ENCODE measurements around the gene CARNS1. TPM values are rescaled to one million over a fixed set of nuclear protein-coding genes. Genes with fewer than 3 reads are reported as not detected.

CARNS1 gene
- polyA plus RNA-seq, 1 donor from 2014 or later: not detected

DNA sequence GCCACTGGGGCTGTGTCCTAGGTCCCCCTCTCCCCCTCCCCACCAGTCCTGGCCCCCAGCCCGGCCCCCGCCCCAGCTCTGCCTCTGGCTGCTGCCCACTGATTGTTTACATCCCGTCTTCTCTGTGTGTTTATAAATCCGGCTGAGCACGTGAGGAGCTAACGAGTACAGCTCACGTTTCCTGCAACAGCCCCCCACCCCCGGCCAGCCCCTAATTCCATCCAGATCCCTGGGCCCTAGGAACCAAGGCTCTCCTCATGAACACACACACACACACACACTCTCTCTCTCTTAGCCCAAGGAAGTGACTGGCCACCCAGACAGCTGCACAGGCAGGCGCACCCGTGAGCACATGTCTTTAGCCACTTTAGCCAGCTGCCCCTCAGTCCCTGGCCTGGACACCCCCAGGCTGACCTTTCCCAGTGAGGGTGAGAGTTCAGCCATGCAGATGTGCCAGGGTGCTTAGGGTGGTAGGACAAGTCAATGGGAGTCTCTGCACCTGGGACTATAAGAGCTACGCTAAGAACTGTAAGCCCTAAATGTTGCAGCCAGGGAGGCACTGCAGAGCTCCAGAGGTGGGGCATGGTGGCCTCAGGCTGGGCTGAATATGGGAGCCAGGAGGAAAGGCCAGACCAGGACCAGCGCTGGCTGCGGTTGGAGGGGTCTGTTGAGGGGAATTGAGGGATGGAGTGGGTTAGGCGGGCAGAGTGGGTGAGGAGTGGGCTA is 45.0 kb upstream of the CARNS1 start:
- Histone ChIP-seq H3K4me3 (ENCODE audit: low read length) (no peak overlapping the region), H3K27me3 (ENCODE audit: insufficient read depth, low read depth, low read length) (peaks cover 31% of the 10 kb centered on the region), H3K79me2 (replicated peaks; ENCODE audit: insufficient read depth, low read length) (no peaks in the 10 kb centered on the region), H2AFZ (ENCODE audit: low read depth, low read length) (no peak overlapping the region), H4K20me1 (ENCODE audit: insufficient read depth) (no peaks in the 10 kb centered on the region), H3K9me2 (ENCODE audit: insufficient read depth, low read length) (no peaks in the 10 kb centered on the region), H3K36me3 (ENCODE audit: insufficient read depth, low read length) (no peaks in the 10 kb centered on the region), H3K9me3 (ENCODE audit: low read length) (no peaks in the 10 kb centered on the region), H3K4me2 (ENCODE audit: low read length) (no peak overlapping the region), H3F3A (ENCODE audit: insufficient read depth, low read length, poor library complexity, severe bottlenecking) (no peaks in the 10 kb centered on the region), H3K27ac (ENCODE audit: low read length) (no peak overlapping the region), H3K9ac (ENCODE audit: low read length) (no peak overlapping the region)
- no peak for TF ChIP-seq EP300 (conservative IDR thresholded peaks at IDR 0.05; ENCODE audit: poor library complexity, severe bottlenecking)
- TF ChIP-seq, protein P1, sequence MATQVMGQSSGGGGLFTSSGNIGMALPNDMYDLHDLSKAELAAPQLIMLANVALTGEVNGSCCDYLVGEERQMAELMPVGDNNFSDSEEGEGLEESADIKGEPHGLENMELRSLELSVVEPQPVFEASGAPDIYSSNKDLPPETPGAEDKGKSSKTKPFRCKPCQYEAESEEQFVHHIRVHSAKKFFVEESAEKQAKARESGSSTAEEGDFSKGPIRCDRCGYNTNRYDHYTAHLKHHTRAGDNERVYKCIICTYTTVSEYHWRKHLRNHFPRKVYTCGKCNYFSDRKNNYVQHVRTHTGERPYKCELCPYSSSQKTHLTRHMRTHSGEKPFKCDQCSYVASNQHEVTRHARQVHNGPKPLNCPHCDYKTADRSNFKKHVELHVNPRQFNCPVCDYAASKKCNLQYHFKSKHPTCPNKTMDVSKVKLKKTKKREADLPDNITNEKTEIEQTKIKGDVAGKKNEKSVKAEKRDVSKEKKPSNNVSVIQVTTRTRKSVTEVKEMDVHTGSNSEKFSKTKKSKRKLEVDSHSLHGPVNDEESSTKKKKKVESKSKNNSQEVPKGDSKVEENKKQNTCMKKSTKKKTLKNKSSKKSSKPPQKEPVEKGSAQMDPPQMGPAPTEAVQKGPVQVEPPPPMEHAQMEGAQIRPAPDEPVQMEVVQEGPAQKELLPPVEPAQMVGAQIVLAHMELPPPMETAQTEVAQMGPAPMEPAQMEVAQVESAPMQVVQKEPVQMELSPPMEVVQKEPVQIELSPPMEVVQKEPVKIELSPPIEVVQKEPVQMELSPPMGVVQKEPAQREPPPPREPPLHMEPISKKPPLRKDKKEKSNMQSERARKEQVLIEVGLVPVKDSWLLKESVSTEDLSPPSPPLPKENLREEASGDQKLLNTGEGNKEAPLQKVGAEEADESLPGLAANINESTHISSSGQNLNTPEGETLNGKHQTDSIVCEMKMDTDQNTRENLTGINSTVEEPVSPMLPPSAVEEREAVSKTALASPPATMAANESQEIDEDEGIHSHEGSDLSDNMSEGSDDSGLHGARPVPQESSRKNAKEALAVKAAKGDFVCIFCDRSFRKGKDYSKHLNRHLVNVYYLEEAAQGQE (IDR thresholded peaks at IDR 0.05; ENCODE audit: borderline replicate concordance): no peak
- TF ChIP-seq, protein P2, sequence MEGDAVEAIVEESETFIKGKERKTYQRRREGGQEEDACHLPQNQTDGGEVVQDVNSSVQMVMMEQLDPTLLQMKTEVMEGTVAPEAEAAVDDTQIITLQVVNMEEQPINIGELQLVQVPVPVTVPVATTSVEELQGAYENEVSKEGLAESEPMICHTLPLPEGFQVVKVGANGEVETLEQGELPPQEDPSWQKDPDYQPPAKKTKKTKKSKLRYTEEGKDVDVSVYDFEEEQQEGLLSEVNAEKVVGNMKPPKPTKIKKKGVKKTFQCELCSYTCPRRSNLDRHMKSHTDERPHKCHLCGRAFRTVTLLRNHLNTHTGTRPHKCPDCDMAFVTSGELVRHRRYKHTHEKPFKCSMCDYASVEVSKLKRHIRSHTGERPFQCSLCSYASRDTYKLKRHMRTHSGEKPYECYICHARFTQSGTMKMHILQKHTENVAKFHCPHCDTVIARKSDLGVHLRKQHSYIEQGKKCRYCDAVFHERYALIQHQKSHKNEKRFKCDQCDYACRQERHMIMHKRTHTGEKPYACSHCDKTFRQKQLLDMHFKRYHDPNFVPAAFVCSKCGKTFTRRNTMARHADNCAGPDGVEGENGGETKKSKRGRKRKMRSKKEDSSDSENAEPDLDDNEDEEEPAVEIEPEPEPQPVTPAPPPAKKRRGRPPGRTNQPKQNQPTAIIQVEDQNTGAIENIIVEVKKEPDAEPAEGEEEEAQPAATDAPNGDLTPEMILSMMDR (IDR thresholded peaks at IDR 0.05; ENCODE audit: poor library complexity, severe bottlenecking): no peak
- TF ChIP-seq EZH2 (IDR thresholded peaks at IDR 0.05; ENCODE audit: borderline replicate concordance, insufficient read depth, low read length, poor library complexity, severe bottlenecking): no peak
- no peak for TF ChIP-seq MXI1 (conservative IDR thresholded peaks at IDR 0.05; ENCODE audit: poor library complexity, severe bottlenecking)
- no peak for TF ChIP-seq RAD21 (conservative IDR thresholded peaks at IDR 0.05)
- no peak for TF ChIP-seq SMC3 (conservative IDR thresholded peaks at IDR 0.05; ENCODE audit: poor library complexity)
- TF ChIP-seq TAF1 (IDR thresholded peaks at IDR 0.05; ENCODE audit: low read depth): no peak
- TF ChIP-seq POLR2AphosphoS5 (IDR thresholded peaks at IDR 0.05): no peak

DNA sequence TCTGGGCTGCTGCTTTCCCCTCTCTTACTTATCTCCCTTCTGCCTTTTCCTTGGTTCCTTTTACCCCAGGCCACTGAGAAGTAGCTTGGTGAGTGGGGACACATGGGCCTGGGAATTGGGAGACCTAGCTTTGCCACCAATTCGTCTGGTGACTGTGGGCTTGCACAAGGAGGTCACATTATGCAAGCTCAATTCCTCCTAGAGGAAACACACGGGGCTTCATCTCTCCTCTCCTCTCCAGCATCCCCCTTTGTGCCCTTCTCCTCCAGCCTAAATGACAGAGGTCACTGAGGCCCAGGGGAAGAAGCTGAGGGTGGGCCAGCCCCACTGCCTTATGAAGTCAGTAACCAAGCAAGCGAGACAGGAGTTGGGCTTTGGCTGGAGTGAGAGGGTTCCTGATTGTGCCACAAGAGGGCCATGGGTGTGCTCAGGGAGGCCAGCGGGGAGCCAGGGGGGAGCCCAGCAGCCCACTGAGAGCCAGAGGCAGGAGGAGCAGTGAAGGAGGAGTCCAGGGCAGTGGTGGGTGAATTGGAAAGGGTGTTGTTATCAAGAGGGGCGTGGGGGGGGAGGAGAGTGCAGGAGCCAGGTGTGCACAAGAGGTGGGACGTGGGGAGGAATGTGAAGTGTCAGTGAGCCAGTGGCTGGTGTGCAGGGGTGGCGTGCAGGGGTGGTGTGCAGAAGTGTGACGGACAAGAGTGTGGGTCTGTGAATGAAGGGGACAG is 44.1 kb upstream of the CARNS1 start:
- Histone ChIP-seq H3K4me2 (ENCODE audit: low read length) (no peak overlapping the region), H3K36me3 (ENCODE audit: insufficient read depth, low read length) (no peaks in the 10 kb centered on the region), H3K9me3 (ENCODE audit: low read length) (no peaks in the 10 kb centered on the region), H3F3A (ENCODE audit: insufficient read depth, low read length, poor library complexity, severe bottlenecking) (no peaks in the 10 kb centered on the region), H3K9ac (ENCODE audit: low read length) (no peak overlapping the region), H3K9me2 (ENCODE audit: insufficient read depth, low read length) (no peaks in the 10 kb centered on the region), H3K27ac (ENCODE audit: low read length) (no peak overlapping the region), H3K4me3 (ENCODE audit: low read length) (no peak overlapping the region), H3K79me2 (replicated peaks; ENCODE audit: insufficient read depth, low read length) (no peaks in the 10 kb centered on the region), H4K20me1 (ENCODE audit: insufficient read depth) (no peaks in the 10 kb centered on the region), H3K27me3 (ENCODE audit: insufficient read depth, low read depth, low read length) (peaks cover 39% of the 10 kb centered on the region), H2AFZ (ENCODE audit: low read depth, low read length) (no peak overlapping the region)
- TF ChIP-seq SMC3 (conservative IDR thresholded peaks at IDR 0.05; ENCODE audit: poor library complexity) (no peak), MXI1 (conservative IDR thresholded peaks at IDR 0.05; ENCODE audit: poor library complexity, severe bottlenecking) (no peak)
- TF ChIP-seq, protein P2 (IDR thresholded peaks at IDR 0.05; ENCODE audit: poor library complexity, severe bottlenecking): peak; percentile 34

Measured in neural cell (in vitro differentiated cells).